ENCODE data around the gene KRTAP5-2.
"Not testable (repeated sequence)": the region's sequence is repeated elsewhere in the genome, so short reads cannot be mapped to it uniquely, and the experiment has no call there.

GRCh38 chr11:1598406-1598805, 312 bp upstream of the KRTAP5-2 start:
- not testable (repeated sequence) for TF ChIP-seq CTCF, POLR2A (IDR thresholded peaks at IDR 0.05)
